G401 (cell line): ENCODE measurements around the gene CDKN1C. TPM values are rescaled to one million over a fixed set of nuclear protein-coding genes. Genes with fewer than 3 reads are reported as not detected.

ENCODE experiments used
- DNase-seq: peaks from one replicate; pipeline ENCODE4 v3.0.0-alpha.2; 2015; ENCODE audit warnings: low spot score
- in situ Hi-C: cut with HindIII; loops from 2 replicates; pipeline ENCODE4 v1.10.0; 2016; ENCODE audit warnings: low sequenced_read_pairs, mixed read lengths
- total RNA-seq: library from RNA; depleted of rRNA; stranded (reverse); fragments of >200 nt; shearing (Covaris generic); gene quantifications from 2 replicates; pipeline ENCODE4 v1.2.3, GENCODE V29; 2014

CDKN1C gene
- total RNA-seq, 1 experiment from 2014 or later, result 15.6 TPM

GRCh38 chr11:2880646-2881045 is 4.9 kb downstream of the CDKN1C start:
- no peak for DNase-seq
- in situ Hi-C loops, result no loop called here

- DNase-seq, result no peak
- in situ Hi-C loops, result no loop called here
These were observed 6.8 kb downstream of the CDKN1C start for GRCh38 chr11:2878782-2879181.

GRCh38 chr11:2877474-2877873 is 8.1 kb downstream of the CDKN1C start:
- in situ Hi-C loops, result no loop called here
- no peak for DNase-seq

- in situ Hi-C loops, result no loop called here
- no peak for DNase-seq
These were observed 10.6 kb downstream of the CDKN1C start for GRCh38 chr11:2874963-2875362.

GRCh38 chr11:2870969-2871680 is 14.4 kb downstream of the CDKN1C start:
- in situ Hi-C loops, result no loop called here
- DNase-seq, result no peak

- in situ Hi-C loops, result no loop called here
- DNase-seq, result no peak
These were observed 15.1 kb downstream of the CDKN1C start for GRCh38 chr11:2870460-2870859.

- no peak for DNase-seq
- in situ Hi-C loops, result no loop called here
These were observed 15.8 kb downstream of the CDKN1C start for GRCh38 chr11:2869561-2870427.

GRCh38 chr11:2869134-2869526 is 16.4 kb downstream of the CDKN1C start:
- no peak for DNase-seq
- in situ Hi-C loops, result no loop called here

- DNase-seq, result no peak
- in situ Hi-C loops, result no loop called here
These were observed 17.0 kb downstream of the CDKN1C start for GRCh38 chr11:2868506-2869133.

GRCh38 chr11:2867722-2868505 is 17.7 kb downstream of the CDKN1C start:
- no peak for DNase-seq
- in situ Hi-C loops, result no loop called here

GRCh38 chr11:2867142-2867541 is 18.4 kb downstream of the CDKN1C start:
- DNase-seq, result no peak
- in situ Hi-C loops, result no loop called here

GRCh38 chr11:2865922-2866577 is 19.5 kb downstream of the CDKN1C start:
- no peak for DNase-seq
- in situ Hi-C loops, result no loop called here

- DNase-seq, result no peak
- in situ Hi-C loops, result no loop called here
These were observed 20.7 kb downstream of the CDKN1C start for GRCh38 chr11:2864901-2865300.

GRCh38 chr11:2863276-2863618 is 22.3 kb downstream of the CDKN1C start:
- in situ Hi-C loops, result no loop called here
- DNase-seq, result no peak

- in situ Hi-C loops, result no loop called here
- no peak for DNase-seq
These were observed 22.9 kb downstream of the CDKN1C start for GRCh38 chr11:2862395-2863275.

- in situ Hi-C loops, result no loop called here
- DNase-seq, result no peak
These were observed 24.9 kb downstream of the CDKN1C start for GRCh38 chr11:2860636-2861035.

- in situ Hi-C loops, result no loop called here
- no peak for DNase-seq
These were observed 25.9 kb downstream of the CDKN1C start for GRCh38 chr11:2859699-2860037.

GRCh38 chr11:2858995-2859698 is 26.4 kb downstream of the CDKN1C start:
- no peak for DNase-seq
- in situ Hi-C loops, result no loop called here
